ENCODE results near the gene SEMA5A. TPM values are rescaled to one million over a fixed set of nuclear protein-coding genes. Genes with fewer than 3 reads are reported as not detected.
A peak's percentile ranks its signal among the peaks of the same experiment; 100 is the strongest.
"Not testable (repeated sequence)": the region's sequence is repeated elsewhere in the genome, so short reads cannot be mapped to it uniquely, and the experiment has no call there.

Gene SEMA5A
- total RNA-seq, 1 experiment from 2014 or later = 2.7 TPM

GRCh38 chr5:9363449-9363848, 182.4 kb downstream of the SEMA5A start:
- DNase-seq (ENCODE audit: low read depth) = no peak

- DNase-seq (ENCODE audit: low read depth) = no peak
These were observed 182.8 kb downstream of the SEMA5A start for GRCh38 chr5:9363026-9363425.

GRCh38 chr5:9362600-9362999, 183.3 kb downstream of the SEMA5A start:
- no peak for DNase-seq (ENCODE audit: low read depth)

GRCh38 chr5:9361835-9362234, 184.0 kb downstream of the SEMA5A start:
- DNase-seq (ENCODE audit: low read depth) = peak; percentile 59

- DNase-seq (ENCODE audit: low read depth) = peak; percentile 77
These were observed 186.8 kb downstream of the SEMA5A start for GRCh38 chr5:9358961-9359685.

- no peak for DNase-seq (ENCODE audit: low read depth)
These were observed 189.5 kb downstream of the SEMA5A start for GRCh38 chr5:9356351-9356825.

- DNase-seq (ENCODE audit: low read depth) = no peak
These were observed 191.4 kb downstream of the SEMA5A start for GRCh38 chr5:9354336-9355081.

GRCh38 chr5:9353048-9353447, 192.8 kb downstream of the SEMA5A start:
- DNase-seq (ENCODE audit: low read depth) = not testable (repeated sequence)

- no peak for DNase-seq (ENCODE audit: low read depth)
These were observed 194.3 kb downstream of the SEMA5A start for GRCh38 chr5:9351546-9351945.

GRCh38 chr5:9350301-9350797, 195.5 kb downstream of the SEMA5A start:
- DNase-seq (ENCODE audit: low read depth) = peak; percentile 47

GRCh38 chr5:9348401-9348996, 197.4 kb downstream of the SEMA5A start:
- DNase-seq (ENCODE audit: low read depth) = peak; percentile 48

GRCh38 chr5:9347541-9348295, 198.2 kb downstream of the SEMA5A start:
- DNase-seq (ENCODE audit: low read depth) = no peak

- DNase-seq (ENCODE audit: low read depth) = no peak
These were observed 198.8 kb downstream of the SEMA5A start for GRCh38 chr5:9347032-9347431.

- no peak for DNase-seq (ENCODE audit: low read depth)
These were observed 201.1 kb downstream of the SEMA5A start for GRCh38 chr5:9344751-9345240.

GRCh38 chr5:9343146-9343850, 202.6 kb downstream of the SEMA5A start:
- peak; percentile 44 for DNase-seq (ENCODE audit: low read depth)

- DNase-seq (ENCODE audit: low read depth) = no peak
These were observed 203.6 kb downstream of the SEMA5A start for GRCh38 chr5:9342161-9342787.

- peak; percentile 34 for DNase-seq (ENCODE audit: low read depth)
These were observed 205.8 kb downstream of the SEMA5A start for GRCh38 chr5:9340085-9340484.

- DNase-seq (ENCODE audit: low read depth) = no peak
These were observed 206.6 kb downstream of the SEMA5A start for GRCh38 chr5:9339206-9339818.

- no peak for DNase-seq (ENCODE audit: low read depth)
These were observed 207.1 kb downstream of the SEMA5A start for GRCh38 chr5:9338796-9339195.

All from HT1080 (cell line).